ENCODE data around the gene ITGA11. TPM values are rescaled to one million over a fixed set of nuclear protein-coding genes. Genes with fewer than 3 reads are reported as not detected.

Gene ITGA11
- total RNA-seq, 4 donors from 2014 or later, result 3.3 to 15.8 (median 8.6) TPM

DNA sequence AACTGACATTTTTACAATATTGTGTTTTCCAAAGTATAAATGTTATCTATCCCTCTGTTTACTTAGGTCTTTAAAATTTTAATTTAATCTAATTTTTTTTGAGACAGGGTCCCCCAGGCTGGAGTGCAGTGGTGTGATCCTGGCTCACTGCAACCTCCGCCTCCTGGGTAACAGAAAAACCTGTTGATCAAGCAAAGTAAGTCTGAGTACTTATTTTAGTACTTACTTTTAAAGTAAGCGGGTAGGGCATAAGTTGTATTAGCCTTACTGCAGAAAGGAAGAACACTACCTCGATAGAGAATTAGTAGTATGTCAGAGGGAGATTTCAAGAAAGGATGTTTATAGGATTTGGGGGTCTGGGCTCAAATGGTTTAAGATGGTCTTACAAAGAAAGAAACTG, 166.3 kb downstream of the ITGA11 start:
- Histone ChIP-seq H3K27me3 (no peaks in the 10 kb centered on the region), H3K4me3 (no peak overlapping the region), H3K9me3 (no peaks in the 10 kb centered on the region), H3K27ac (replicated peaks in 1 of 4) (no peak overlapping the region), H3K4me1 (peaks cover 0 to 2% (median 1%) of the 10 kb centered on the region in 4 donors), H3K36me3 (no peaks in the 10 kb centered on the region)
- no peak for TF ChIP-seq POLR2A (IDR thresholded peaks at IDR 0.05; ENCODE audit: low read depth)
- no peak for TF ChIP-seq EP300 (IDR thresholded peaks at IDR 0.05)
- TF ChIP-seq POLR2AphosphoS5 (IDR thresholded peaks at IDR 0.05), result no peak
- TF ChIP-seq, protein P1, sequence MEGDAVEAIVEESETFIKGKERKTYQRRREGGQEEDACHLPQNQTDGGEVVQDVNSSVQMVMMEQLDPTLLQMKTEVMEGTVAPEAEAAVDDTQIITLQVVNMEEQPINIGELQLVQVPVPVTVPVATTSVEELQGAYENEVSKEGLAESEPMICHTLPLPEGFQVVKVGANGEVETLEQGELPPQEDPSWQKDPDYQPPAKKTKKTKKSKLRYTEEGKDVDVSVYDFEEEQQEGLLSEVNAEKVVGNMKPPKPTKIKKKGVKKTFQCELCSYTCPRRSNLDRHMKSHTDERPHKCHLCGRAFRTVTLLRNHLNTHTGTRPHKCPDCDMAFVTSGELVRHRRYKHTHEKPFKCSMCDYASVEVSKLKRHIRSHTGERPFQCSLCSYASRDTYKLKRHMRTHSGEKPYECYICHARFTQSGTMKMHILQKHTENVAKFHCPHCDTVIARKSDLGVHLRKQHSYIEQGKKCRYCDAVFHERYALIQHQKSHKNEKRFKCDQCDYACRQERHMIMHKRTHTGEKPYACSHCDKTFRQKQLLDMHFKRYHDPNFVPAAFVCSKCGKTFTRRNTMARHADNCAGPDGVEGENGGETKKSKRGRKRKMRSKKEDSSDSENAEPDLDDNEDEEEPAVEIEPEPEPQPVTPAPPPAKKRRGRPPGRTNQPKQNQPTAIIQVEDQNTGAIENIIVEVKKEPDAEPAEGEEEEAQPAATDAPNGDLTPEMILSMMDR (IDR thresholded peaks at IDR 0.05), result no peak
- intact Hi-C loops (cut with DNase I), result no loop called here
- no peak for DNase-seq (ENCODE audit: extremely low spot score)
- 79% methylated on average over 3 of the region's 3 CpGs for WGBS

DNA sequence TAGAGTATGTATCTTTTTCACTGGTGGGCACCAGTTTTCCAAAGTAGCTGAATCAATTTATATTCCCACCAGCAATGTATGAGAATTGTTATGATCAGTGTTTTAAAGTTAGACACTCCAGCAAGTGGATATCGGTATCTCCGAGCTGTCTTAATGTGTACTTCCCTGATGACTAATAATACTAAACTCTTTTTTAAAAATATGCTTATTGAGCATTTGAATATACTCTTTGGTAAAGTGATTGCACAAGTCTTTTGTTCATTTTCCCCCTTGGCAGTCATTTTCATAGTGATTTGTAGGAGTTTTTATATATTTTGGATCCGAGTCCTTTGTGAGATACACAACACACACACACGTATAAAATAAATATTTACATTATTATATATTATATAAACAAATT, 166.9 kb downstream of the ITGA11 start:
- TF ChIP-seq, protein P1 (IDR thresholded peaks at IDR 0.05), result no peak
- TF ChIP-seq POLR2A (IDR thresholded peaks at IDR 0.05; ENCODE audit: low read depth) (no peak), EP300 (IDR thresholded peaks at IDR 0.05) (no peak), POLR2AphosphoS5 (IDR thresholded peaks at IDR 0.05) (no peak)
- H3K9me3 ChIP-seq, result no peaks in the 10 kb centered on the region
- H3K27ac ChIP-seq (replicated peaks in 1 of 4), result no peak overlapping the region
- H3K36me3 ChIP-seq, result no peaks in the 10 kb centered on the region
- no peak for DNase-seq (ENCODE audit: extremely low spot score)
- intact Hi-C loops (cut with DNase I), result no loop called here
- no peak overlapping the region for H3K4me3 ChIP-seq
- no peaks in the 10 kb centered on the region for H3K4me1 ChIP-seq
- no peaks in the 10 kb centered on the region for H3K27me3 ChIP-seq
- WGBS, result 72% methylated on average over 4 of the region's 4 CpGs

DNA sequence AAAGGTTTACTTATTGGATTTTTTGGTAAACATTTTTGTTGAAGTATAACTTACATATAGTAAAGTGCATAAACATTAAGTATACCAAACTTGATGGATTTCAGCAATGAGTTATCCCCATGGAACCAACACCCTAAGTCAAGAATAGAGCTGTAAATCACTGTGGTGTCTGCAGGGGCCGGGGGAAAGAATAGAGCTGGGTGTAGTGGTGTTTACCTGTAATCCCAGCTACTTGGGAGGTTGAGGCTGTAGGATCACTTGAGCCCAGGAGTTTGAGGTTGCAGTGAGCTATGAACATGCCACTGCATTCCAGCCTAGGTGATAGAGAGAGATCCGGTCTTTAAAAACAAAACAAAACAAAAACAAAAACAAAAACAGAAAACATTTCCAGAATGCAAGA, 167.7 kb downstream of the ITGA11 start:
- Histone ChIP-seq H3K4me1 (no peaks in the 10 kb centered on the region), H3K27me3 (no peaks in the 10 kb centered on the region), H3K9me3 (no peaks in the 10 kb centered on the region), H3K4me3 (no peak overlapping the region), H3K36me3 (no peaks in the 10 kb centered on the region), H3K27ac (replicated peaks in 1 of 4) (no peak overlapping the region)
- WGBS, result 73% methylated on average over 2 of the region's 2 CpGs
- no peak for DNase-seq (ENCODE audit: extremely low spot score)
- intact Hi-C loops (cut with DNase I), result no loop called here
- no peak for TF ChIP-seq POLR2AphosphoS5 (IDR thresholded peaks at IDR 0.05)
- TF ChIP-seq, protein P1 (IDR thresholded peaks at IDR 0.05), result no peak
- no peak for TF ChIP-seq EP300 (IDR thresholded peaks at IDR 0.05)
- no peak for TF ChIP-seq POLR2A (IDR thresholded peaks at IDR 0.05; ENCODE audit: low read depth)

DNA sequence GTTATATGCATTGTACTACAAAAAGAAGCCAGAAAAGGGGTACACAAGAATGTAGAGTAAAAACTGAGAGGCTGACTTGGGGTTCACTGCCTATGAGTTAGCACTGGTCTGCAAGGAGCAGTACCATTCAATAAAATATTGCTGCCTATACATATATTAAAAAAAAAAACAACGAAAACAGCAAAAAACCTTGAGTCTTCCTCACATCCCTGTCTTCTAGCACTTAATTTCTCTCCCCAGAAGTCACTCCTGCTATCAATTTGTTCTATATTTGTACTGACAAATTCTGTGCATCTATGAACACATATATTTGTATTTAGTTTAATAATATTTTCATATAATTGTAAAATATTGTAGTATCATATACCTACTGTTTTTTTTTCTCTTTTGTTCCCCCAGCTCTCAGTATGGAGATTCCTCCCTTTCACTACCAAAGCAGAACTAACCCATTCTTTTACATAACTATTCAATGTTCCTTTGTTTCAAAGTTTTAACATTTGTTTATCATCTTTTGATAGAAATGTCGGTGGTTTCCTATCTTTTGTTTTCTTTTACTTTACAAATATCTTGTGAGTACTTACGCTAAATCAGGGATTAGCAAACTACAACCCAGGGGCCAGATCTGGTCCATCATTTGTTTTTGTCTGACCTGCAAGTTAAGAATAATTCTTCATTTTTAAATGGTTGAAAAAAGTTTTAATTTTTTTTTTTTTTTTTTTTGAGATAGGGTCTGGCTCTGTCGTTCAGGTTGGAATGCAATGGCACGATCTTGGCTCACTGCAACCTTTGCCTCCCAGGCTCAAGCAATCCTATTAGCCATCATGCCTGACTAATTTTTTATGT, 169.2 kb downstream of the ITGA11 start:
- no peaks in the 10 kb centered on the region for H3K27me3 ChIP-seq
- no peak overlapping the region for H3K27ac ChIP-seq (replicated peaks in 1 of 4)
- no peak overlapping the region for H3K4me3 ChIP-seq
- 64% methylated on average over 5 of the region's 5 CpGs for WGBS
- H3K9me3 ChIP-seq, result no peaks in the 10 kb centered on the region
- H3K36me3 ChIP-seq, result no peaks in the 10 kb centered on the region
- TF ChIP-seq EP300 (IDR thresholded peaks at IDR 0.05) (no peak), POLR2A (IDR thresholded peaks at IDR 0.05; ENCODE audit: low read depth) (no peak), POLR2AphosphoS5 (IDR thresholded peaks at IDR 0.05) (no peak)
- TF ChIP-seq, protein P1 (IDR thresholded peaks at IDR 0.05), result no peak
- intact Hi-C loops (cut with DNase I), result no loop called here
- no peak for DNase-seq (ENCODE audit: extremely low spot score)
- no peaks in the 10 kb centered on the region for H3K4me1 ChIP-seq
